COLO829 (cell line): ENCODE results near the gene SIRT5.

ENCODE experiments used
- DNase-seq: peaks from one replicate; pipeline ENCODE4 v3.0.0; 2012; ENCODE audit warnings: low spot score

The SIRT5 gene

GRCh38 chr6:13589801-13590200 lies 15.4 kb downstream of the SIRT5 start:
- DNase-seq, result no peak

DNA sequence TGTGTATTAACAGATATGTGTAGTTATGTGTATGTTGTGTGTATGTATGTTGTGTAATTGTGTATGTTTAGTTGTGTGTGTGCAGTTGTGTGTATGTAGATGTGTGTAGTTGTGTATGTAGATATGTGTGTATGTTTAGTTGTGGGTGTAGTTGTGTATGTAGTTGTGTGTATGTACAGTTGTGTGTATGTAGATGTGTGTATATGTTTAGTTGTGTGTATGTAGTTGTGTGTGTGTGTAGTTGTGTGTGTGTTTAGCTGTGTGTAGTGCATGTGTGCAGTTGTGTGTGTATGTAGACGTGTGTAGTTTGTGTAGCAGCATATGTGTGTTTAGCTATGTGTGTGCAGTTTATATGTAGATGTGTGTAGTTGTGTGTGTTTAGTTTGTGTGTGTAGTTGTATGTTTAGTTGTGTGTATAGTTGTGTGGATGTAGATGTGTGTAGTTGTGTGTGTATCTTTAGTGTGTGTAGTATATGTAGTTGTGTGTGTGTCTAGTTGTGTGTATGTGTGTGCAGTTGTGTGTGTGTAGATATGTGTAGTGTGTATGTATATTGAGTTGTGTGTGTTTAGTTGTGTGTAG lies 16.3 kb downstream of the SIRT5 start:
- DNase-seq, result no peak

GRCh38 chr6:13591205-13591921 lies 17.0 kb downstream of the SIRT5 start:
- DNase-seq, result no peak

DNA sequence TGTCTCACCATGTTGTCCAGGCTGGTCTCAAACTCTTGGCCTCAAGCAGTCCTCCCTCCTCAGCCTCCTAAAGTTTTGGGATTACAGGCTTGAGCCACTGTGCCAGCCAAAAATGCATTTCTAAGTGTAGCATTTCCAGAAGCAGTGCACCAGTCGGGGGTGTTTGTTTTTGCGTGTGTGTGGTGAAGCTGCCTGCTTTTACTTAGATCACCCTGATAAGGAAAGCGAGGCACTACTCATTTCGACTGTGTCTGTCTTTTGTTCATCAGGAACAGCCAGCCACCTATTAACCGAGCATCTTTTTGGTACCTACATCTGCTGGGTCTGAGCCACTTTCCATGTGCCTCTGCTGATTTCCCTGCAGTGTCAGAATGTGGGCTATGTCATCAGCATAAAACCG lies 18.7 kb downstream of the SIRT5 start:
- no peak for DNase-seq

- DNase-seq, result no peak
Measured at GRCh38 chr6:13593720-13594119, 19.3 kb downstream of the SIRT5 start.

DNA sequence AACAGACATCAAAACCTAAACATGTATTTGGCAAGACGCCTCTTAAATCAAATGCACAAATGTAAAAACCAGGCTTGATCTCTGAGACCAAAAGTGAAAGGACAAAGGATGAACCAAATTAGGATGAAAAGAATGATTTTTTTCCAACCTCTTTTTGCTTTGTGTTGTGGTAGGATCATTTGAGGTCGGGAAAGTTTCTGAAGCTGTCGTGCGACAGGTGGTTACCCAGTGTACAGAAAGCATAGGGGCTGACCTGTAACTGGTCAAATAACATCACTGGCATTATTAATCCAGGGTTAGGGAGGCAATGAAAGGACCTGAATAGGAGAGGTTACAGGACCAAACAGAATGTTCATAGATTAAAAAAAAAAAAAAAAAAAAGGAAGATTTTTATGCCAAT lies 22.7 kb downstream of the SIRT5 start:
- DNase-seq, result no peak

DNA sequence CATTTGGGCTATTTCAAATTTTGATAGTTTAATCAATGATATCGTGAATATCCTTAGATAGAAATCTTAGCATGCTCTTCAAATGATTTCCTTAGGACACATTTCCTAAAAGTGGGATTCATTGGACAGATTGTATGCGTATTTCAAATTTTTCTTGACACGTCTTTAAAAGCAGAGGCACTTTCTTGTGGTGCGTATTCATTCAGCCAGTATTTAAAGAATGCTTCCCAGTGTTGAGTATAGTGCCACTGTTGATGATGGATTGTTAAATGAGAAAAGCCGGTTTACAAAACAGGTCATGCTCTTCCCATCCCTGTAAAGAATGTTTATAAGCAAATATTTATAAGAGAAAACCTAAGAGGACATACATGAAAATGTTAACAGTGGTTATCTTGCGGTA lies 25.6 kb downstream of the SIRT5 start:
- no peak for DNase-seq

GRCh38 chr6:13604135-13604534 lies 29.7 kb downstream of the SIRT5 start:
- no peak for DNase-seq

- peak; percentile 87 for DNase-seq
Measured at GRCh38 chr6:13604546-13605416, 30.4 kb downstream of the SIRT5 start.

- no peak for DNase-seq
Measured at GRCh38 chr6:13605634-13606033, 31.2 kb downstream of the SIRT5 start.

DNA sequence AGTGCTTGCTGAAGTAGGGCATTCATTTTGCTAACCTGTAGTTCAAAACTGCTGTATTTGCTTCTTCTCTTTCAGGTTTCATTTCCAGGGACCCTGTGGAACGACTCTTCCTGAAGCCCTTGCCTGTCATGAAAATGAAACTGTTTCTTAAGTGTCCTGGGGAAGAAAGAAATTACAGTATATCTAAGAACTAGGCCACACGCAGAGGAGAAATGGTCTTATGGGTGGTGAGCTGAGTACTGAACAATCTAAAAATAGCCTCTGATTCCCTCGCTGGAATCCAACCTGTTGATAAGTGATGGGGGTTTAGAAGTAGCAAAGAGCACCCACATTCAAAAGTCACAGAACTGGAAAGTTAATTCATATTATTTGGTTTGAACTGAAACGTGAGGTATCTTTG lies 37.3 kb downstream of the SIRT5 start:
- no peak for DNase-seq

GRCh38 chr6:13613029-13613594 lies 38.7 kb downstream of the SIRT5 start:
- DNase-seq, result no peak

DNA sequence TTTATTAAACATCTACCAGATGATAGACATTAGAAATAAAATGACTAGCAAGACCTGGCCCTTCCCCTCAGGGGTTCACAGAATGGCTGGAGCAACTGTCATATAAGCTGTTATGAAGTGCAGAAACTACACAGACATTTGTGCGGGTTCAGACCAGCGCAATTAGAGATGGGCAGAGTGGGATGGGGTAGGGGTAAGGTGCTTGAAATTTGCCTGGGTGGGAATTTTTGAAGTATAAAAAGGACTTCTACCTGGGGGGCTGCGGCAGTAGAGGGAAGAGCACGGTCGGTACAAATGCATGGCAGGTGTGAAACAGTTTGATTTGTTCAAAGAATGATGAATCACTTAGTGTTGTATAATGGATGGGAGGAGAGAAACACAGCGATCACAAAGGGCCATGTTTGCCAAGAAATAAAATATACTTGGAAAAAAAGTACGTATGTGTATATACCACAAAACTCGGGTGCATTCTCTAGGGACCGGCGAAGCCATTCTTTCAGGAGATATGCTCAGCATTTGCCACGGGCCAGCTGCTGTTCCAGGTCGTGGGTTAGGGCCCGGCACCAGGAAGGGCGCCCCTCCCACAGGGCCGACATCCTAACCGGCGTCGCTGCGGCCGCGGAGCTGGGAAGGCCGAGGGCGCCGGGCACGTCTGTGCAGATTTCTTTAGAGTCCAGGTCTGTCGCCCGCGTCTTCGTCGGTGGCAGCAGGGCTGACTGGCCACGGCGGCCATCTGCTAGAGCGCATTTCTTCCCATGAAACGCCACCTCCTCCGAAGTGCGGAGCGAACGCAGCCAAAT lies 39.9 kb downstream of the SIRT5 start:
- peak; percentile 28 for DNase-seq

DNA sequence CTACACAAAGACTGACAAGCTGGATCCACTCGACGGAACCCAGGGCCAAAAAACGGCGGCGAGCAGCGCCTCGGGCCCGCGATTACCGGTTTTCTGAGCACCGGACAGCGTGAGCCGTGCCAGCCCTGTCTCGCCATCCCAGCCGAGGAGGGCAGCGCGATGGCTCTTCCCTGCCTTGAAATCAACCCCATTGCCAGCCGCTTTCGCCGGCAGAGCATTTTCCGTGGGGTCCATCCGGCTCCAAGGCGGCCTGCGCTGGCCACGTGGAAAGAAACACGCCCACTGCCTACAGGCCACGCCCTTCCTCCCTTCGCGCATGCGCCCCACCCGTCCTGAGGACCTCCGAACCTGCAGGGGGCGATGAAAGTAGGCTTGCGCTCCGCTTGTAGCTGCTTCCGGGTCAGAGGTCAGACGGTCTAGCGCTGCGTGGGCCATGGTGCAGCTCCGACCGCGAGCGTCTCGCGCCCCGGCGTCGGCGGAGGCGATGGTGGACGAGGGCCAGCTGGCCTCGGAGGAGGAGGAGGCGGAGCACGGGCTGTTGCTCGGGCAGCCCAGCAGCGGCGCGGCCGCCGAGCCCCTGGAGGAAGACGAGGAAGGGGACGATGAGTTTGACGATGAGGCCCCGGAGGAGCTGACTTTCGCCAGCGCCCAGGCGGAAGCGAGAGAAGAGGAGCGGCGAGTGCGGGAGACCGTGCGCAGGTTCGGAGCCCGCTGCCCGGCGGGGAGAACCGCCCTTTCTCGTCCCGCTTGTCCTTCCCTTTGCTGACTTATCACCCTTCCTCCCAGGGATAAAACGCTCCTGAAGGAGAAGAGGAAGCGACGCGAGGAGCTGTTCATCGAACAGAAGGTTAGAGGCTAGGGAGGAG lies 40.8 kb downstream of the SIRT5 start, which contains the start of gene NOL7:
TSS of gene NOL7 (plus strand) at position 410 of the 866 bp plus-strand sequence. CDS start at position 434, 24 bp downstream.
- DNase-seq, result peak; percentile 99

DNA sequence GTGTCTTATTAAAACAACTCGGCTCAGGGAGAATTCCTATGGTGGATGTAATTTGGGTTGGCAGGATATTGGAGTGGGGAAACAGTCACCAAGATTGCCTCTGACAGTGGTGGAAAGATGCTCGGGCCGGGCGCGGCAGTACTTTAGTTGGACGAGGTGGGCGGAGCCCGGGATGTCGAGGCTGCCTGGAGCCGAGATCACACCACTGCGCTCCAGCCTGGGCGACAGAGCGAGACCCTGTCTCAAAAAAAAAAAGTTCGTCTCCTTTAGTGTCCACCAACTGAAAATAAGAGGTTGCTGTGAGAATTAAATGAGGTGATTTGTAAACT lies 41.4 kb downstream of the SIRT5 start:
- no peak for DNase-seq

GRCh38 chr6:13617066-13617465 lies 42.7 kb downstream of the SIRT5 start:
- no peak for DNase-seq

- DNase-seq, result peak; percentile 51
Measured at GRCh38 chr6:13624871-13625288, 50.5 kb downstream of the SIRT5 start.

- no peak for DNase-seq
Measured at GRCh38 chr6:13629459-13630116, 55.2 kb downstream of the SIRT5 start.

GRCh38 chr6:13630499-13630898 lies 56.1 kb downstream of the SIRT5 start:
- DNase-seq, result no peak

- DNase-seq, result no peak
Measured at GRCh38 chr6:13633343-13633742, 58.9 kb downstream of the SIRT5 start.
